Esophagus squamous epithelium (tissue), 4 donors: ENCODE data around the gene PFDN5.

ENCODE experiments used
- CTCF ChIP-seq, 6 experiments: fragments of 450-650 bp in 4 of 6; fragments of 200-600 bp in 2 of 6; sonication (generic) in 2 of 6; IDR thresholded peaks; one replicate each; pipeline ENCODE4 v1.5.1; 2016 to 2019; ENCODE audit warnings: antibody characterized with exemption in 6 of 6, mild to moderate bottlenecking in 4 of 6, moderate library complexity in 4 of 6
- POLR2A ChIP-seq, 4 donors: fragments of 450-650 bp; IDR thresholded peaks; one replicate each; pipeline ENCODE4 v1.6.1; 2017; ENCODE audit warnings: antibody characterized with exemption in 4 of 4, mild to moderate bottlenecking in 4 of 4, moderate library complexity in 3 of 4

GRCh38 chr12:53332744-53333143 is 37.4 kb downstream of the PFDN5 start:
- TF ChIP-seq POLR2A (IDR thresholded peaks at IDR 0.05) (no peak), CTCF (IDR thresholded peaks at IDR 0.05) (no peak)
